HepG2 (cell line): ENCODE measurements around the gene SEPTIN2. TPM values are rescaled to one million over a fixed set of nuclear protein-coding genes. Genes with fewer than 3 reads are reported as not detected.
A peak's percentile ranks its signal among the peaks of the same experiment; 100 is the strongest.

Experiments
- E2F1 ChIP-seq: sonication (generic); formaldehyde crosslinking; IDR thresholded peaks from 2 replicates; pipeline ENCODE4 v1.5.0; 2020; ENCODE audit warnings: missing genetic modification reagents
- HDAC1 ChIP-seq: sonication (generic); formaldehyde crosslinking; IDR thresholded peaks from 2 replicates; pipeline ENCODE4 v1.5.1; 2020; ENCODE audit warnings: mild to moderate bottlenecking, missing genetic modification reagents
- HMGA1 ChIP-seq: sonication (generic); formaldehyde crosslinking; conservative IDR thresholded peaks from 2 replicates; pipeline ENCODE4 v1.4.0; 2020; ENCODE audit warnings: missing genetic modification reagents
- HOXA5 ChIP-seq: sonication (generic); formaldehyde crosslinking; IDR thresholded peaks from 2 replicates; pipeline ENCODE4 v1.4.0; 2020; ENCODE audit warnings: missing genetic modification reagents
- JUND ChIP-seq: sonication (generic); formaldehyde crosslinking; IDR thresholded peaks from 2 replicates; pipeline ENCODE4 v1.8.0; 2022; ENCODE audit warnings: mild to moderate bottlenecking, missing genetic modification reagents
- MNT ChIP-seq: fragments of 450-650 bp; IDR thresholded peaks from 2 replicates; pipeline ENCODE4 v1.6.1; 2016
- NFIB ChIP-seq: sonication (generic); formaldehyde crosslinking; IDR thresholded peaks from 2 replicates; pipeline ENCODE4 v1.9.0; 2021; ENCODE audit warnings: missing genetic modification reagents, mild to moderate bottlenecking, borderline replicate concordance
- NONO ChIP-seq, 2 experiments: fragments of 450-650 bp in 1 of 2; sonication (generic) in 1 of 2; formaldehyde crosslinking in 1 of 2; IDR thresholded peaks in 1 of 2; conservative IDR thresholded peaks in 1 of 2; 2 replicates each; pipeline versions ENCODE4 v1.6.1 to v1.8.0; 2017 to 2022; ENCODE audit warnings: mild to moderate bottlenecking in 1 of 2, missing genetic modification reagents in 1 of 2, moderate library complexity in 1 of 2
- PRPF4 ChIP-seq: fragments of 200-400 bp; formaldehyde crosslinking; IDR thresholded peaks from 2 replicates; pipeline ENCODE4 v1.6.1; 2016; ENCODE audit warnings: low read length, low read depth; ENCODE audit not compliant: poor library complexity, severe bottlenecking
- PTBP1 ChIP-seq: fragments of 200-400 bp; formaldehyde crosslinking; IDR thresholded peaks from 2 replicates; pipeline ENCODE4 v1.6.1; 2018; ENCODE audit warnings: low read length, low read depth; ENCODE audit not compliant: poor library complexity, severe bottlenecking
- SALL1 ChIP-seq: sonication (generic); formaldehyde crosslinking; IDR thresholded peaks from 2 replicates; pipeline ENCODE4 v1.8.0; 2022; ENCODE audit warnings: mild to moderate bottlenecking, missing genetic modification reagents
- SATB2 ChIP-seq: sonication (generic); formaldehyde crosslinking; IDR thresholded peaks from 2 replicates; pipeline ENCODE4 v1.5.0; 2020; ENCODE audit warnings: missing genetic modification reagents
- SETDB1 ChIP-seq: sonication (generic); formaldehyde crosslinking; IDR thresholded peaks from 2 replicates; pipeline ENCODE4 v1.5.1; 2020; ENCODE audit warnings: missing genetic modification reagents, mild to moderate bottlenecking, borderline replicate concordance
- SMAD1 ChIP-seq: sonication (generic); formaldehyde crosslinking; IDR thresholded peaks from 2 replicates; pipeline ENCODE4 v1.4.0; 2020; ENCODE audit warnings: missing genetic modification reagents, low read depth, mild to moderate bottlenecking, borderline replicate concordance
- TFAP4 ChIP-seq: sonication (generic); IDR thresholded peaks from 2 replicates; pipeline ENCODE4 v1.6.1; 2016; ENCODE audit warnings: low read depth, borderline replicate concordance
- ZNF17 ChIP-seq: sonication (generic); formaldehyde crosslinking; IDR thresholded peaks from 2 replicates; pipeline ENCODE4 v1.5.0; 2020; ENCODE audit warnings: mild to moderate bottlenecking, missing genetic modification reagents
- ZNF205 ChIP-seq: IDR thresholded peaks from 2 replicates; pipeline ENCODE4 v1.6.1; 2018; ENCODE audit warnings: missing biosample characterization, missing genetic modification reagents
- ZNF317 ChIP-seq: sonication (generic); formaldehyde crosslinking; IDR thresholded peaks from 2 replicates; pipeline ENCODE4 v1.5.0; 2020; ENCODE audit warnings: mild to moderate bottlenecking, missing genetic modification reagents
- ZNF543 ChIP-seq: sonication (generic); formaldehyde crosslinking; IDR thresholded peaks from 2 replicates; pipeline ENCODE4 v1.4.0; 2020; ENCODE audit warnings: mild to moderate bottlenecking, missing genetic modification reagents
- ZNF646 ChIP-seq: sonication (generic); formaldehyde crosslinking; IDR thresholded peaks from 2 replicates; pipeline ENCODE4 v1.9.0; 2021; ENCODE audit warnings: mild to moderate bottlenecking, missing genetic modification reagents
- ZNF749 ChIP-seq: sonication (generic); formaldehyde crosslinking; IDR thresholded peaks from 2 replicates; pipeline ENCODE4 v1.8.0; 2022; ENCODE audit warnings: mild to moderate bottlenecking, missing genetic modification reagents, moderate library complexity, borderline replicate concordance
- polyA plus RNA-seq, 8 experiments: library from polyadenylated mRNA; depleted of rRNA in 3 of 8; stranded (reverse) in 7 of 8; unstranded in 1 of 8; fragments of >200 nt; fragmentation: Illumina TruSeq in 4 of 8; extraction: Trizol in 4 of 8; gene quantifications; 2 replicates each; pipeline versions ENCODE4 v1.2.1 to v1.2.3, GENCODE V29; 2011 to 2016; ENCODE audit warnings: low read depth in 4 of 8, missing spikeins in 1 of 8, mixed read lengths in 1 of 8; ENCODE audit not compliant: insufficient read depth in 1 of 8
- total RNA-seq, 5 experiments: library from RNA; depleted of rRNA; stranded (reverse); fragments of >200 nt; fragmentation: Illumina TruSeq; extraction: Trizol; gene quantifications; 2 replicates each; pipeline ENCODE4 v1.2.3, GENCODE V29; 2016; ENCODE audit warnings: low read depth in 1 of 5

Gene SEPTIN2
- total and polyA plus RNA-seq, 2 of the 13 experiments (the other 11 are each of a cell fraction or from before 2014, with no cell fraction given), result 493 to 733 TPM

- TF ChIP-seq JUND (CRISPR knock-in tag), result no peak
- TF ChIP-seq HDAC1 (CRISPR knock-in tag), result peak; percentile 80
- no peak for TF ChIP-seq PTBP1
- no peak for TF ChIP-seq HOXA5
- peak; percentile 28; the same call in 1 of the 2 replicates for TF ChIP-seq SALL1
- no peak for TF ChIP-seq ZNF205
- TF ChIP-seq TFAP4, result no peak
- TF ChIP-seq HMGA1 (CRISPR knock-in tag), result no peak
- TF ChIP-seq ZNF17, result no peak
- TF ChIP-seq ZNF646 (CRISPR knock-in tag), result no peak
- no peak for TF ChIP-seq NONO (IDR thresholded peaks at IDR 0.05)
- peak; percentile 64; the same call in 1 of the 2 replicates for TF ChIP-seq NONO (CRISPR knock-in tag; conservative IDR thresholded peaks at IDR 0.05)
- TF ChIP-seq MNT, result peak; percentile 59; the same call in 1 of the 2 replicates
- no peak for TF ChIP-seq PRPF4
- no peak for TF ChIP-seq SATB2 (CRISPR knock-in tag)
- no peak for TF ChIP-seq E2F1 (CRISPR knock-in tag)
- no peak for TF ChIP-seq SMAD1 (CRISPR knock-in tag)
- TF ChIP-seq SETDB1 (CRISPR knock-in tag), result no peak
- no peak for TF ChIP-seq ZNF543 (CRISPR knock-in tag)
- peak; percentile 75 for TF ChIP-seq ZNF317 (CRISPR knock-in tag)
- no peak for TF ChIP-seq ZNF749 (CRISPR knock-in tag)
- TF ChIP-seq NFIB, result no peak
Measured at GRCh38 chr2:241271706-241272302, 43.9 kb upstream of the SEPTIN2 start (continued).
